Activated naive CD4-positive, alpha-beta T cell treated with anti-CD3 and anti-CD28 coated beads, Interleukin-2, amount 50 U/mL, for 16 hours (primary cell): ENCODE results near the gene KRT26.
A peak's percentile ranks its signal among the peaks of the same experiment; 100 is the strongest.
"Not testable (repeated sequence)": the region's sequence is repeated elsewhere in the genome, so short reads cannot be mapped to it uniquely, and the experiment has no call there.

Source experiments
- DNase-seq: peaks from one replicate; pipeline ENCODE4 v3.0.0-alpha.2; 2020

Gene KRT26

GRCh38 chr17:40772101-40772500 is at the start of gene KRT26:
Gene KRT26 (minus strand): TSS chr17:40772201. CDS start chr17:40772113, 88 bp downstream.
- no peak for DNase-seq

- no peak for DNase-seq
Observed at GRCh38 chr17:40821536-40821935, 49.5 kb upstream of the KRT26 start.

- DNase-seq = no peak
Observed at GRCh38 chr17:40820228-40820838, 48.3 kb upstream of the KRT26 start.

GRCh38 chr17:40819528-40820125 is 47.6 kb upstream of the KRT26 start:
- DNase-seq = no peak

DNA sequence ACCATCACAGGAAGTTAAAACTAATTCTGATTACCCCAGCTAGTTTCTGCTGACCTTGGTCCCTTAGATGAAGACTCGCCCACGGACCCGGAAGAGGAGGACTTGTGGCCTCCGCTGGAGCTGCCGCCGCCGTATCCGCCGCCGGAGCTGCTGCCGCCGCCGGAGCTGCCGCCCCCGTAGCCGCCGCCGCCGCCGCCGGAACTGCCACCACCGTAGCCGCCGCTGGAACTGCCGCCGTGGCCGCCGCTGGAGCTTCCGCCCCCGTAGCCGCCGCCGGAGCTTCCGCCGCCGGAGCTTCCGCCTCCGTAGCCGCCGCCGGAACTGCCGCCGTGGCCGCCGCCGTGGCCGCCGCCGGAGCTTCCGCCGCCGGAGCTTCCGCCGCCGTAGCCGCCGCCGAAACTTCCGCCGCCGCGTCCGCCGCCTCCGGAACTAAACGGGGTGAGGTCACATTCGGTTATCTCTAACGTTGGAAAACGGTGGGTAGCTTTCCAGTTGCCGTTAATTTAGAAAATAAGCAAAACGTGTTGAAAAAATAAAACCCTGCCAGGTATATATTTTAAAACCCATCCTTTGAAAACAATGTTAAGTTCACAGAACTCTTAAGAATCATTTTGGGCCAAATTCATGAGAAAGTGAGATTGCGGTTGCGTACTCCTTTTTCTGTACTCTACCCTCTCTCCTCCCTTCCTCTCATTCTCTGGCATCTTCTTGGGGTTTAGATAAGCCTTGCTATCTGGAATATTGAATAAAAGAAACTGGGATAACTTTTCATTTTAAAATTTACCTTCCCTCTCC is 46.9 kb upstream of the KRT26 start:
- DNase-seq = peak; percentile 85

DNA sequence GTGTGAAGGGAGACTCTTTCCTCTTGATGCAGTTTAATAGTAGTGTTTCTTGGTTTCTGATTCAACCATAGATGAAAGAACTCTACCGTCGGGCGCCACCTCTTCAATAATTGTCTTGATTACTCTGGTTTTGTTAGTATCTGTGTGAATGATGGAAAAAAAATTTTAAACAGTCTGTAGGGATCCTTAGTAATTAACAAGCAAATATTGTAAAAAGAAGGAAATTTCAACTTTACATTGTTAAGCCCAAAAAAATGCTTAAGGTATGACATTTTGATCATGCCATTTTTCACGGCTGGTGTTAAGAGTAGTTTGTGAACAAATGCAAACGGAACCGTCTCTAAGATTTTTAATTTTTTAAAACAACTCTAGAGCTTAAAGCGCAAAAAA is 46.3 kb upstream of the KRT26 start:
- no peak for DNase-seq

- DNase-seq = no peak
Observed at GRCh38 chr17:40817103-40817682, 45.2 kb upstream of the KRT26 start.

- no peak for DNase-seq
Observed at GRCh38 chr17:40816569-40816968, 44.6 kb upstream of the KRT26 start.

GRCh38 chr17:40815381-40815780 is 43.4 kb upstream of the KRT26 start:
- no peak for DNase-seq

- not testable (repeated sequence) for DNase-seq
Observed at GRCh38 chr17:40814657-40815056, 42.7 kb upstream of the KRT26 start.

DNA sequence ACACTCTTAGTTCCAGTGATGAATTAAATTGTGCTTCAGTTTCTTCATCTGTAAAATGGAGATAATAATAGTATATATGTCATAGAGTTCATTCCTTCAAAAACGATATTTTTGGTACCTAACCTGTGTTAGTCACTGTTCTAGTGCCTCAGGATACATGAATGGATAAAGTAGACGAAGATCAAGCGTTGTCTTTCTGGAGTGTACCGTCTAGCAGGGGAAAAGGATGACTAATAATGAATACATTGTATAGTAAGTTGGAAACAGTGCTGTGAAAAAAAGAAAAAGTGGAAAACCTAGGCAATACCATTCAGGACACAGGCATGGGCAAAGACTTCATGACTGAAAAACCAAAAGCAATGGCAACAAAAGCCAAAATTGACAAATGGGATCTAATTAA is 41.8 kb upstream of the KRT26 start:
- DNase-seq = no peak

- no peak for DNase-seq
Observed at GRCh38 chr17:40812639-40813038, 40.6 kb upstream of the KRT26 start.

GRCh38 chr17:40810494-40810893 is 38.5 kb upstream of the KRT26 start:
- DNase-seq = no peak

DNA sequence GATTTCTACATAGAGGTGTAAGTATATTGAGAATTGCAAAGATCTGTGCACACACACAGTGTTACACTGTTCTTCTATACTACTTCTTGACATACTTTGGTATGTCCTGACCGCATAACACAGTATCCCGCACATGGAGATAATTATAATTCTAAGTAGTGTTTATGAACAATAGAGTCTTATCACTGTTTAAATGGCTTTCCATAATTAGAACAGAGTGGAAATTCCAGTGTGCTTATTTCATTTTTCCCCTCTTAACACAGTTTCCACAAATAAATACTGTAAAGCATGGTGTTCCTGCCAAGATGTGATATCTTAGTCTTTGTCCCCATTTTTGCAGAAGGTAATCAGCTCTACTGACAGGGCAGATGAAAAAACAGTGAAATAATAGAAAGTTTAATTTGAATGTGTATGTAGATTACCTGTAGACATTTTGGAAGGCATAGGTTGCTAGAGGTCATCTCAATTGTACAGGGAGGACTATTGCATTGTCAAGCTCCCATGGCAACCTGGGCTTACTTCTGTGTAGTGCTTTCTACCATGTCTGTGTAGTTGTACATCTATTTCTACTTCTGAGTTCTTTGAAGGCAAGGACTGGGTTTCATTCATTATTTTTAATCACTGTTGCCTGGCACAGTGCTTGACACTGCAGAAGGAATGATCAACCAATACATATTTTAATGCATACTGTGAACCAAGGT is 37.9 kb upstream of the KRT26 start:
- no peak for DNase-seq

- no peak for DNase-seq
Observed at GRCh38 chr17:40806131-40806530, 34.1 kb upstream of the KRT26 start.

- peak; percentile 76 for DNase-seq
Observed at GRCh38 chr17:40803617-40804082, 31.6 kb upstream of the KRT26 start.

DNA sequence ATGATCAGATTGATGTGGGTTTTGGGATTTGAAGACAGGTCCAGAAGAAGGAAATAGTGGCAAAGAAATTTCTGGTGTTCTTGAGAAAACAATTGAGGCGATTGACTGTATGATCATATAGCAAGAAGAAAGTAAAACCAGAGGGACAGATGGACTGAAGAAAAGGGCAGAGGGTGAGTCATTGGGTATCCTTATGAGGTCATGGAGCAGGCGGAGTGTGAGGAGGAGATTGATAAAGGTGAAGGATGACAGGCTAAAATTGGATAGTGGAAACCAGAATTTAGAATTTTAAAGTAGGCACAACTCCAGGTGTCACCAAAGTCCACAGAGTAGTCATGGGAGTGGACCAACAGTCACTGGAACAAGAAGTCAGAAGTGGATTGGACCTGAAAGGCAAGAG is 29.2 kb upstream of the KRT26 start:
- no peak for DNase-seq

DNA sequence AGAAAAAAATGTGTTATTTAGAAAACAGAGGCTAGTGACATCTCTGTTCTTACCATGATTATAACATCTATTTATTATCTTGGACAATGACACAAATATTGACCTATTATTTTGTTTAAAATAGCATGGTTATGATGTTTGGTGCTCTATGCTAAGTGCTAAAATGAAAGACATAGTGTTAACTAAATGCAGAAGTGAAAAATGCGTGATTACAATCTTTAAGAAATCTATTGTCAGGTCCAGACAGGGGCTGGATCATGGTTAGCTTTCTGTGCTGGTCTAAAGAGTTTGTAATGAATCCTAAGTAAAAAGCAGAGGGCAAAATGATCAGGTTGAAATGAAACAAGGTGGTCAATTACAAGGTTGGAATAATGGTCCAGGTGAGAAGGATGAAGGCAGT is 28.4 kb upstream of the KRT26 start:
- DNase-seq = no peak

- no peak for DNase-seq
Observed at GRCh38 chr17:40799859-40800258, 27.9 kb upstream of the KRT26 start, which contains the start of gene KRT28. Gene KRT28 (minus strand): TSS chr17:40799959. CDS start chr17:40799893, 66 bp downstream.

DNA sequence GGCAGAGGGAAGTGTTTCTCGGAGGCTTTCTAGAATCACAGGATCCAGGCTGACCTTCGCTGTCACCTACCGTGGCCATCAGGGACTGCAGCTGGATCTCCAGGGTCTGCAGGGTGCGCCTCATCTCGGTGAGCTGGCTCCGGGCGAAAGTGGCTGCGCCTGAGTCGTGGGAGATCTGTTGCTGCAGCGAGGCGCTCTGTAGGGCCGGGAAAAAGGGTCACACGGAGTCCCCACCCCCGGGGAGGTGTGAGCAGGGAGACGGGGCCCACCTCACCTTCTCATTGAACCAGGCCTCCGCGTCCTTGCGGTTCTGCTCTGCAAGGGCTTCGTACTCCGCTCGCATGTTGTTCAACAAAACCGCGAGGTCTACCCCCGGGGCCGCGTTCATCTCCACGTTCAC is 24.8 kb upstream of the KRT26 start:
- DNase-seq = no peak

- DNase-seq = no peak
Observed at GRCh38 chr17:40795019-40795667, 23.1 kb upstream of the KRT26 start.

DNA sequence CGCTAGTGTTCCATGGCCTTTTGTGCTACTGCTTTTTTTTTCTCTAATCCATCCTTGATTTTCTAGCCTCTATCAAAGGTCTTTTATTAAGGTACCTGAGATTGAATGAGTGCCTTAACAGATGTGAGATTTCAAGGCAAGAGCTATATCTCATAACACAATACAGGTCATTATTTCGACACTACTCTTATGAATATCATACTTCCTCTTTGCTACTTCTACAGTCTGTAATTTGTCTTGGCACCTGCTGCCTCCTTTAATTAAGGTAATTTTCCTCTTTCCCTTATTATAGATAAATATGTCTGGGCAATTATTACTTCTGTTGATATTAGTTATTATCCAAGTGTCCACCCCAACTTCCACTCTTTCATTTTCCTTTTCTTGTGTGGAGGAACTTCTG is 22.5 kb upstream of the KRT26 start:
- DNase-seq = no peak
